Right cardiac atrium (tissue), 5 donors: Measurements from ENCODE around the gene CNTN5. TPM values are rescaled to one million over a fixed set of nuclear protein-coding genes. Genes with fewer than 3 reads are reported as not detected.

ENCODE experiments used
- ATAC-seq, 2 donors: fragments of 200-7000 bp; cut with Tn5 transposase; one replicate each; pipeline versions ENCODE4 v1.8.0 to v1.9.1; 2020; ENCODE audit warnings: moderate library complexity in 2 of 2, mild to moderate bottlenecking in 1 of 2
- DNase-seq, 3 donors: peaks; one replicate each; pipeline ENCODE4 v3.0.0-alpha.2; 2020
- H3K27ac ChIP-seq: one replicate; pipeline ENCODE4 v1.5.1; 2013; ENCODE audit warnings: mild to moderate bottlenecking, low read length, control low read depth, moderate library complexity
- H3K27me3 ChIP-seq: one replicate; pipeline ENCODE4 v1.6.1; 2013; ENCODE audit not compliant: control insufficient read depth, insufficient read depth
- H3K4me1 ChIP-seq: one replicate; pipeline ENCODE4 v1.6.1; 2013; ENCODE audit warnings: low read length; ENCODE audit not compliant: control insufficient read depth, insufficient read depth
- H3K4me3 ChIP-seq: one replicate; pipeline ENCODE4 v1.5.1; 2013; ENCODE audit warnings: low read length, control low read depth
- H3K9me3 ChIP-seq: one replicate; pipeline ENCODE4 v1.6.1; 2013; ENCODE audit warnings: low read length; ENCODE audit not compliant: control insufficient read depth
- WGBS: extraction: QIAGEN DNeasy Blood & Tissue Kit; methylation state at CpG from one replicate; pipeline ENCODE4 v1.1.7; 2013; 5-methylcytosine and 5-hydroxymethylcytosine counted together
- intact Hi-C, 4 donors: fragments of 100-400 bp; cut with DNase I; formaldehyde crosslinking; loops; one replicate each; pipeline versions ENCODE4 v1.11.0 to v1.14.0; 2022 to 2023
- polyA plus RNA-seq: library from polyadenylated mRNA; stranded (reverse); fragments of 200-250 nt; gene quantifications from one replicate; pipeline ENCODE4 v1.2.3, GENCODE V29; 2013
- total RNA-seq, 4 donors: library from RNA; stranded (reverse); fragmentation: NEBNext Ultra II Directional; extraction: Animal tissue kit (Norgen Biotek cat#: 25700); gene quantifications; one replicate each; pipeline ENCODE4 v1.2.1, GENCODE V29; 2021
- donor health status: healthy with polysubstance abuse.
- donor health status: DM: no; HTN: yes; CAD: no.
- donor health status: DM: no; HTN: no; CAD: no.
- donor health status: DM: no; HTN: yes; CAD: no; lungs with severe emphysema.
- donor health status: DM: yes; HTN: yes; CAD: no.

CNTN5 gene
- total and polyA plus RNA-seq, 5 donors = under 0.01 to 0.09 (median 0.08) TPM; not detected in 2

- intact Hi-C loops = no loop called here
- no peak for ATAC-seq
- no peaks in the 10 kb centered on the region for H3K9me3 ChIP-seq
- H3K27me3 ChIP-seq = no peaks in the 10 kb centered on the region
- DNase-seq = no peak
- H3K4me3 ChIP-seq = no peak overlapping the region
- no peaks in the 10 kb centered on the region for H3K4me1 ChIP-seq
- H3K27ac ChIP-seq = no peak overlapping the region
- 65% methylated on average over 3 of the region's 3 CpGs for WGBS
These were observed 593.6 kb downstream of the CNTN5 start for GRCh38 chr11:99614352-99614751.

DNA sequence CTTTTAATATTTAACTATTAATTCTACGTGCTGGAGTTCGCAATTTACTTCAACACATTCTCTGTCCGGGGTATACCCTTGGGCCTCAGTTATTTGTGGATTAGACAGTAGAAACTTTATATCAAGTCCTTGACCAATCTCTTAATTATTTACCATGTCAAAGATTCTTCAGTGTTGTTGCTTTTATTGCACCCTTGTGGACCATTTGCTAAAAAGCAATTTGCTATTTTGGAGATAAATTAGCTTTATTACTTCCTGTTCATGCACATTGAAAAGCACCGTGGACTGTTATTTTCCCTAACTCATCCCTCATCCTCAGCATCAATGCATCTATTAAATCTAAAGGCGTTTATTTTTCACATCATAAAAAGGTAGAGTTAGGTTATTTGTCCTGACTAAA, 609.9 kb downstream of the CNTN5 start:
- Histone ChIP-seq H3K27ac (no peak overlapping the region), H3K9me3 (no peaks in the 10 kb centered on the region), H3K27me3 (no peaks in the 10 kb centered on the region), H3K4me1 (no peaks in the 10 kb centered on the region), H3K4me3 (no peak overlapping the region)
- no peak for DNase-seq
- intact Hi-C loops = no loop called here
- 79% methylated on average over 5 of the region's 5 CpGs for WGBS
- ATAC-seq = no peak

- intact Hi-C loops = no loop called here
- 88% methylated on average over 1 of the region's 1 CpG for WGBS
These were observed 610.9 kb downstream of the CNTN5 start for GRCh38 chr11:99631618-99632017.

DNA sequence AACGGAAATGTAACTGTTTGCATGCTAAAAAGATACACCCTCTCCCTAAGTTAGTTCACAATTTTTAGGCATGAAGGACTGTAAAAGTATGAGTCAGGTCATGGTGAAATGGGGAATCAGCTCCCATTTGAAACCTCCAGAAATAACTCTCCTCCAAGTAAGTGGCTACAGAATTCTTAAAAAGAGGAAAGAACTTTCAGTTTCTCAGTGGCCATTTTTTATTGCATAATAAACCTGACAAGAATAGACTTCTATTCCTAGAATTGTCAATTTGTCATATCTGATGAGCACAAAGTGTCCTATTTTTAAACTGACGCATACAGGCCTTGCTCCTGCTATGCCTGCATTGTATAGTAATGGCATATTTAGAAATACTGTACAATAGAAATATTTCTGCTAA, 612.2 kb downstream of the CNTN5 start:
- H3K4me1 ChIP-seq = no peaks in the 10 kb centered on the region
- H3K27me3 ChIP-seq = no peaks in the 10 kb centered on the region
- no peak overlapping the region for H3K4me3 ChIP-seq
- 66% methylated on average over 2 of the region's 2 CpGs for WGBS
- no peak overlapping the region for H3K27ac ChIP-seq
- no peaks in the 10 kb centered on the region for H3K9me3 ChIP-seq
- no peak for DNase-seq
- intact Hi-C loops = no loop called here
- ATAC-seq = no peak

More at GRCh38 chr11:99631618-99632017, 610.9 kb downstream of the CNTN5 start:
- Histone ChIP-seq H3K27ac (no peak overlapping the region), H3K4me3 (no peak overlapping the region), H3K4me1 (no peaks in the 10 kb centered on the region), H3K27me3 (no peaks in the 10 kb centered on the region), H3K9me3 (no peaks in the 10 kb centered on the region)
- DNase-seq = no peak
- ATAC-seq = no peak

- intact Hi-C loops = no loop called here
- Histone ChIP-seq H3K4me1 (no peaks in the 10 kb centered on the region), H3K4me3 (no peak overlapping the region), H3K27ac (no peak overlapping the region), H3K9me3 (peaks cover 2% of the 10 kb centered on the region), H3K27me3 (no peaks in the 10 kb centered on the region)
- ATAC-seq (no peak), DNase-seq (no peak)
- 64% methylated on average over 4 of the region's 4 CpGs for WGBS
These were observed 613.8 kb downstream of the CNTN5 start for GRCh38 chr11:99634581-99634980.

- H3K4me3 ChIP-seq = no peak overlapping the region
- no peak overlapping the region for H3K27ac ChIP-seq
- DNase-seq (no peak), ATAC-seq (no peak)
- intact Hi-C loops = no loop called here
- no peaks in the 10 kb centered on the region for H3K4me1 ChIP-seq
- 50% methylated on average over 5 of the region's 5 CpGs for WGBS
- no peaks in the 10 kb centered on the region for H3K27me3 ChIP-seq
- peaks cover 2% of the 10 kb centered on the region for H3K9me3 ChIP-seq
These were observed 617.4 kb downstream of the CNTN5 start for GRCh38 chr11:99638073-99638553.

DNA sequence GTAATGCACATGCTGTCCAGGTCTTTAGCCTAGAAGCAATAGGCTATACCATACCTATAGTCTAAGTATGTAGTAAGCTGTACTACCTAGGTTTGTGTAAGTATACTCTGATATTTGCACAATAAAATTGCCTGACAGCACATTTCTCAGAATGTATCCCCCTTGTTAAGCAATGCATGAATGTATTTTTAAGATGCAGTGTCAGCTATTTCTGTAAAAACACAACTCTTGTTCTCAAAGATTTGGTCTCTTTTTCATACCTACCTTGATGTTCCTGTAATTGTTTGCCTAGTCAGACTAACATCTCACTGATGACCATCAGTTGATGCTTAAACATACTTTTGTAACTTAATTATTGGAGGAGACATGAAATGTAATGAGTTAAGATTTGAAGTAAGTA, 619.9 kb downstream of the CNTN5 start:
- no peaks in the 10 kb centered on the region for H3K4me1 ChIP-seq
- H3K4me3 ChIP-seq = no peak overlapping the region
- intact Hi-C loops = no loop called here
- ATAC-seq (no peak), DNase-seq (no peak)
- H3K27ac ChIP-seq = no peak overlapping the region
- no peaks in the 10 kb centered on the region for H3K27me3 ChIP-seq
- peaks cover 2% of the 10 kb centered on the region for H3K9me3 ChIP-seq

DNA sequence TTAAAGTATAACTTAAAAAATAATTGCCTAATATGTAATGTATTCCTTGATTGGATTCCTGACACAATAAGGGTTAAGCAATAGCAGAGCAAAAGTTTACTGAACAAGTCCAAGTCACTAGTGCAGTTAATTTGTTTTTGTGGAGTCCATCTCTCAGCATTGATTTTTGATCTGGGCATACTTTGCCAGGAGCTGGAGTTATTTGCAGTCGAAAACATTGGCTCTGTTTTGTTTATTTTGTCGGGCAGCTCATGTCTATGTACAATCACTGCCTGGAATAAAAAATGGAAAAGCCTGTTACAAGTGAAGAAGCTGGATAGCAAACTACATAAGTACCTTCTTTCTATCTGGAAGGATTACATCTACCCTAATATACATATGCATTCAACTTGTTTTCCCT, 625.2 kb downstream of the CNTN5 start:
- intact Hi-C loops = no loop called here
- Histone ChIP-seq H3K4me1 (no peaks in the 10 kb centered on the region), H3K27ac (no peak overlapping the region), H3K9me3 (no peaks in the 10 kb centered on the region), H3K27me3 (no peaks in the 10 kb centered on the region), H3K4me3 (no peak overlapping the region)
- ATAC-seq (no peak), DNase-seq (no peak)
- 82% methylated on average over 2 of the region's 2 CpGs for WGBS

DNA sequence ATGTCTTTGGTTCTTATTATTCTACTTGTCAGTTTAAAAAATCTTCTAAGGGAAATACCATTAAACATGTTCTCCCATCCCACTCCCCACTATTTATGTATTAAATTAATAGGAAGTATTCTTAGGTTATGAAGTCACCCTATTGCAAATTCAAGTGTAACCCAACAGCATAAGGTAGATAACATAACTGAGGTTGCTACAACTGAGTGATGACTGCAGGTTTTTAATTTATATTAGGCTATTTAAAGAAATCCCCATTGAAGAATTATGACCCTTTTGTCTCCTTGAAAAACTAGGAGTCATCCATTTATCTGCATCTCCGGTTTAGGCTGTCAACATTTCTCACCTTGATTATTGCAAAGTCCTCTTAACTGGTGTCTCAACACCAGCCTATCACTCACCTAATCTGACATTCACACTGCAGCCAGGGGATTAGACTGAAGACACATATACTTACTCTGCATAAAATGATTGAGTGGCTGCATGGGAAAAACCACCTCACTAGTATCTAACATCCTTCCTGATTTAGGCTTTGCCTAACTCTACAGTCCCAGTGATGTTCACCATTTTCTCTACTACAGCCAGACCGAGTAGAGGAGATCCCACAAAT, 649.4 kb downstream of the CNTN5 start:
- no peaks in the 10 kb centered on the region for H3K9me3 ChIP-seq
- no peak for ATAC-seq
- WGBS = 57% methylated on average over 2 of the region's 2 CpGs
- intact Hi-C loops = no loop called here
- DNase-seq = no peak
- no peak overlapping the region for H3K27ac ChIP-seq
- no peak overlapping the region for H3K4me3 ChIP-seq
- H3K27me3 ChIP-seq = no peaks in the 10 kb centered on the region
- H3K4me1 ChIP-seq = no peaks in the 10 kb centered on the region

DNA sequence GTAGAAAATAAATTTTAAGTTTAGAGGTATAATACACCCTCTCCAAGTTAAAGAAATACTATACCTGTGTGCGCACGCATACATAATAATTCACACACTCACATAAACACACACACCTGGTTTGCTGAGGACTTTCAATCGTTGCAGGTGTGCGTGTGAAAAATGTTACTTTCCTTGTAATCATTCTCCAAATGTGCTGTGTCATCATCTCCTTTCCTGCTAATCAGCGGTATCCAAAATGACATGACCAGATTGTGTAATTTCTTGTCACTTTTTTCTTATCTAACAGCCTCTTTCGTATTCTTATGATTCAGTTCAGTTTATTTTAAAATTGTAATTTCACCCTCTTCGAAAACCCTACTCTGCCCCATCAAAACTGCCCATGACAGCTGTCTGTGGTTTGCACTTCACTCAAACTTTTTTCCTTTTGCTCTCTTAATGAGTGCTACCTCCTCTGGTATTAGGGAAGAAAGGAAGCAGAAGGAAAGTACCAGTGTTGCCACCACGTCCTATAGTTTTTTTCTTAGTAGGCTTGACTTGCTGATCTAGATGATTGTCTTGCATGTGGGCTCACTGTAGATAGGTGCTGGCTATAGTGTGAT, 651.2 kb downstream of the CNTN5 start:
- DNase-seq = no peak
- intact Hi-C loops = no loop called here
- 76% methylated on average over 8 of the region's 8 CpGs for whole genome bisulfite sequencing
- no peak overlapping the region for H3K27ac ChIP-seq
- H3K4me3 ChIP-seq = no peak overlapping the region
- H3K4me1 ChIP-seq = no peaks in the 10 kb centered on the region
- no peak for ATAC-seq
- H3K9me3 ChIP-seq = no peaks in the 10 kb centered on the region
- no peaks in the 10 kb centered on the region for H3K27me3 ChIP-seq

GRCh38 chr11:99676292-99676691, 655.5 kb downstream of the CNTN5 start:
- no peaks in the 10 kb centered on the region for H3K9me3 ChIP-seq
- H3K4me3 ChIP-seq = no peak overlapping the region
- ATAC-seq (no peak), DNase-seq (no peak)
- H3K4me1 ChIP-seq = no peaks in the 10 kb centered on the region
- H3K27ac ChIP-seq = no peak overlapping the region
- intact Hi-C loops = no loop called here
- no peaks in the 10 kb centered on the region for H3K27me3 ChIP-seq
- 59% methylated on average over 4 of the region's 4 CpGs for WGBS

GRCh38 chr11:99682171-99682570, 661.4 kb downstream of the CNTN5 start:
- no peak overlapping the region for H3K4me3 ChIP-seq
- DNase-seq (no peak), ATAC-seq (no peak)
- WGBS = 79% methylated on average over 1 of the region's 1 CpG
- no peaks in the 10 kb centered on the region for H3K27me3 ChIP-seq
- H3K4me1 ChIP-seq = no peaks in the 10 kb centered on the region
- no peaks in the 10 kb centered on the region for H3K9me3 ChIP-seq
- intact Hi-C loops = no loop called here
- H3K27ac ChIP-seq = no peak overlapping the region
